T-helper 2 cell treated with Interferon-gamma antibody and Interleukin-4, amounts not matched to agents 100 ng/mL and 5 ng/mL, for 36 hours (primary cell): ENCODE data around the gene WASHC2A. TPM values are rescaled to one million over a fixed set of nuclear protein-coding genes. Genes with fewer than 3 reads are reported as not detected.
"Not testable (repeated sequence)": the region's sequence is repeated elsewhere in the genome, so short reads cannot be mapped to it uniquely, and the experiment has no call there.

Experiments
- intact Hi-C: fragments of 100-400 bp; cut with micrococcal nuclease; formaldehyde crosslinking; loops from one replicate; pipeline ENCODE4 v1.15.1; 2023
- total RNA-seq: library from RNA; stranded (reverse); gene quantifications from 2 replicates; pipeline ENCODE4 v1.2.3, GENCODE V29; 2022

WASHC2A gene
- total RNA-seq, 1 donor from 2014 or later = 33.3 TPM

DNA sequence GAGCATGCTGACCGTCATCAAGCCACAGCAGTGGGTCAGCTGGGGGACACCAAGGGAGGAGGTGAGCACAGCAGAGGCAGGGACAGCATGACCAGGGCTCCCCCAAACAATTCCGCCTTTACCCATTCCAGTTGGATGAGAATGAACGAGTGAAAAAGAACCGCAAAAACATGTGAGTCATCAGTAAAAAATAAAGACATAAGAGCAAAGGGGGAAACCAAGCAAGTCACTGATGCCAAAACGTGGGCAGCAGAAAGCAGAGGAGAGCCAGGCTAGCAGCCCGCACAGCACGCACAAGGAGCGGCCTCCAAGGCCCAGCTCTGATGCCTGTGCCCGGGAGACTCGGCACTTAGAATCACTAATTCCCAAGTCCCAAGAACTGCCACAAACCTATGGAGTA lies 7.8 kb upstream of the WASHC2A start:
- intact Hi-C loops = loop anchor here (10.0 kb wide), 1 partner anchor 565 kb away; the partner anchor contains the start of gene SGMS1

DNA sequence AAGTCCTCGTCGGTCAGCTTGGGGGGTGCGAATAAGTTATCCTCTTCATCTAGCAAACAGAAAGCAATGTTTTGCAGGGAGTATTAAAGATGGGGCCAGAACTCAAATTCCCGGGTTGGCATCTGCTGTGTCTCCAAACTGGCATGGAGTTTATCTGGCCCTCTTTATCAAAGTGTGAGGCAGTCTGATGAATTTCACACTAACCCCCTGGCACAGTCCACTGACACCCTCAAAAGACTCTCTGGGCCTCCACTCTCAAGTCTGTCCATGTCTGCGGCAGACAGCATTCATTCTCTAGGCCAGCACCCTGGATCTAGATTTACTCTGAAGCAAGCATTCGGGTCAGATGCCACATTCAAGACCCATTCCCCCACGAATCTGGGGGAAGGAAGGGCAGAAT lies 6.2 kb upstream of the WASHC2A start:
- intact Hi-C loops = loop anchor here (10.0 kb wide), 1 partner anchor 563 kb away; the partner anchor contains the start of gene SGMS1

DNA sequence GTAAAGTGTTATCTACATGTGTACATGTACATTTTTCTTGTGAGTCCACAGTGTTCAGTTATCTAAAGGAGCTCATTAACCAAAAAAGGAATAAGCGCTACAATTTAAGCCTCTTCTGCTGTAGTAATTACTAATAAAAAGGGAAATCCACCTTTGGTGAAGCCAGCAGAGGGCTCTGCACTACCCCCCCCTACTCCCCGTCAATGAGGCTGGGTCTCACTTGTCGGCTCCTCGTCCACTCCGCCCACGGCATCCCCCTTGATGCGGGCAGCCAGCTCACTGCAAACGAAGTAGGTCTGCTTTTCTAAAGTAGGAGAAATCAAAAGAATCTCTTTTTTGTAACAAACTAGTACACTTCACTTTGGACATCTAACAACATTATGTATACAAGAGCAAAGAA lies 4.7 kb upstream of the WASHC2A start:
- intact Hi-C loops = loop anchor here (10.0 kb wide), 1 partner anchor 562 kb away; the partner anchor contains the start of gene SGMS1

GRCh38 chr10:50068352-50068659 lies 552 bp downstream of the WASHC2A start:
- intact Hi-C loops = loop anchor here (10.0 kb wide), 1 partner anchor 556 kb away; the partner anchor contains the start of gene SGMS1

- intact Hi-C loops = not testable (repeated sequence)
Observed at GRCh38 chr10:50075139-50075538, 7.4 kb downstream of the WASHC2A start.

DNA sequence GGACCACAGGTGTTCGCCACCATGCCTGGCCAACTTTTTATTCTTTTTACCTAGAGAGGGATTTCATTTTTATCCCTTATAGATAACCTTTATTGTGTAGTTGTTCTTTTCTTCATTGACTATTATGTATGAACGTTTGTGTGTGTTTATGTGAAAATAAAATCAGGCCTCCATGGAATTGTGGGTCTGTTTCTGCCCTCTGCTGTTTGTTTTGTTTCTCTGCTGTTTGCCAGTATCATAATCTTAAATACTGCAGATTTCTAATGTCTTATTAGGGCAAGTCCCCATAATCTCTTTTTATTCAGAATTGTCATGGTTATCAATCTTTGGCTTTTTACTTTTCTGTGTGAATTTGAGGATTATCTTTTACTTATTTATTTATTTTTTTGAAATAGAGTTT lies 7.8 kb downstream of the WASHC2A start:
- intact Hi-C loops = not testable (repeated sequence)

GRCh38 chr10:50091304-50091703 lies 23.6 kb downstream of the WASHC2A start:
- intact Hi-C loops = not testable (repeated sequence)

GRCh38 chr10:50092928-50093327 lies 25.2 kb downstream of the WASHC2A start:
- intact Hi-C loops = not testable (repeated sequence)

- intact Hi-C loops = not testable (repeated sequence)
Observed at GRCh38 chr10:50094630-50095029, 26.9 kb downstream of the WASHC2A start.

DNA sequence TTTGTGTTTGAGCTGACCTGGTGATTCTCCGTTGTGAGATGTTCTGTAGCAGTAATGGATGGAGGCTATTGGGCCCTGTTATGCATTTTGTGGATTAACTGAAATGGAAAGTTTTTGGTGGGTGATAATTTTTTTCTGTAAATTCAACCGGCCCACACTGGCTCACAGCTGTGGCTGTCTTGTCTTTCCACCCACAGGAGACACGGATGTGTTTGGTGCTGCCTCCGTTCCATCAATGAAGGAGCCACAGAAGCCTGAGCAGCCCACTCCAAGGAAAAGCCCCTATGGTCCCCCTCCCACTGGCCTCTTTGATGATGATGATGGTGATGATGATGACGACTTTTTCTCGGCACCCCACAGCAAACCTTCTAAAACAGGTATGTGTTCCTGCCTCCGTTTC lies 27.6 kb downstream of the WASHC2A start:
- intact Hi-C loops = not testable (repeated sequence)

DNA sequence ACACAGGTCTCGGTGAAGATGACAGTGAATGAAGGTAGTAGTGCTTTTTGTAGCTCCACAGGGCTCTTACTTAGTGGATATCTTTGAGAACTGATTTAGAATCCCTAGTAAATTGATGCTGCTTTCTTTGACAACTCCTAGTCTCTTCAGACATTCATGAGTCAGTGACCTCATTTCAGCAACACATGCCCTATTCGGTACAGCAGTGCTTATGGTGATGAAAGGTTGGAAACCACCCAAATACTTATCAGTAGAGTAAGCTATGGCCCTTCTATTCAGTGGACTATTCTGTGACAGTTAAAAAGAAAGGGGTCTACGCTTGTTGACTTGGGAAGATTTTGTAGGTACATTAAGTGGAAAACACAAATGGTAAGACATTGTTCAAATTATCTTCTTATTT lies 29.0 kb downstream of the WASHC2A start:
- intact Hi-C loops = not testable (repeated sequence)

DNA sequence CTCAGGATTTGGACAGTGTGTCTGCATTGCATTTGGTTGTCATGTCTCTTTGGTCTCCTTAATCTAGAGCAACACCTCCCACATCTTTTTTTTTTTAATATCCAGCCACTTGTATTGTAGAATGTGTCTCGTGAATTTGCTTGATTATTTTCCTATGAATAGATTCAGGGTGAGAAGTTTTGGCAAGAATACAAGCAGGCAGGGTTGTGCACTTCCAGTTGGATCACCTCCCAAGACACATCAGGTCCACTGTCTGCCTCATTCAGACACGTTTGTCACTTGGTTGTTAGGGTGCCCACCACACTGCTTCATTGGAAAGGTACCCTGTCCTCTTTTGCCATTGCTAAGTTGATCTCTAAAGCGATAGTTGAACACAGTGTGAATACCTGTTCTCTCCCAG lies 30.9 kb downstream of the WASHC2A start:
- intact Hi-C loops = not testable (repeated sequence)

DNA sequence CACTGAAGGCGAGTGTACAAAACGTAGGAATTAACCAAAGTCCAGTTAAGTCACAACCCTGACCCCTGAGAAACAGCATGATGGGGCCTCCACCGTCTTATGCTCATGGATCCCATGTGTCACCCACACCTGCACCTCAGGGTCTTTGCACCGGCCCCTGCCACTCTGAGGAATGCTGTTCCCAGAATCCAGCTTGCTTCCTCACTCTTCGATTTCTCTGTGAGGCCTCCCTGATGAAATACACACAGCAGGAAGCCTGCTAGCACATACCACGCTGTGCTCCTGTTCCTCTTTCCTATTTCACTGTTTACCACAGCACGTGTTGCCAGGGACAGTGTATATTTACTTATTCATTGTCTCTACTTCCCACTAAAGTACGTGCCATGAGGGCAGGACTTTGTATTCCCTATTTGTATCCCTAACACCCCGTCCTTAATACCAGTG lies 33.4 kb downstream of the WASHC2A start:
- intact Hi-C loops = not testable (repeated sequence)

DNA sequence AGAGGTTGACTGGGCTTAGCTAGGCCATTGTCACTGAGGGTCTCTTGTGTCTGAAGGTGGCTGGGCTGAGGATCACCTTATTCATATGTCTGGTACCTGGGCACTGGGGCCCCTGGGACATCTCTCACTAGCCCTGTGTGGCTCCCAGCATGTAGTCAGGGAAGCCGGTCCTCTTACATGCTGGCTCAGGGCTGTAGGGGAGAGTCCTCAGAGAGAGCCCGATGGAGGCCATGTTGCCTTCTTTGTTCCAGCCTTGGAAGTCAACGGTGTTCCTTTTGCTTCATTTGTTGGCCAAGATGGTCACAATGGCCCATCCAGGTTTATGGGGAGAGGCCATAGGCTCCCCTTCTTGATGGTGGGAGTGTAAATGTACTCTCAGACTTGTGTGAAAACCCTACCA lies 34.0 kb downstream of the WASHC2A start:
- intact Hi-C loops = not testable (repeated sequence)

- intact Hi-C loops = not testable (repeated sequence)
Observed at GRCh38 chr10:50102267-50102666, 34.5 kb downstream of the WASHC2A start.

GRCh38 chr10:50108999-50109698 lies 41.4 kb downstream of the WASHC2A start:
- intact Hi-C loops = not testable (repeated sequence)

- intact Hi-C loops = not testable (repeated sequence)
Observed at GRCh38 chr10:50112419-50113112, 44.8 kb downstream of the WASHC2A start.

DNA sequence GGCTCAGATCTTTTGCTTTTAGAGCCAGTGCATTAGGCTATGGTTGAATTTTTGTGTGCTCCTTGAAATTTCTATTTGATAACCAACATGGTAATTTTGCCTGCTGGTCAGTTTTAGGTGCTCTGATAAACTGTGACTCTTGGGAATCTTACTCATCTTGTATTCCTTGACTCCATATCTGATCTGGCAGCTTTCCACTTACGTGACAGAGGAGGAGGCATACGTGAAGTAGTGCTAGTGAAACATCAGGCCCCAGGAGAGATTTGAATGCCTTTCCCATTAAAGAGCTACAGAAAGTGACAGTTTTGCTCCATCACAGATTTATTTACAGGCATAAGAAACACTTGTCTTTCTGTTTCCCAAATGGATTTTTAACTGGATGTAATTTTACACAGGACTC lies 59.0 kb downstream of the WASHC2A start:
- intact Hi-C loops = not testable (repeated sequence)

- intact Hi-C loops = not testable (repeated sequence)
Observed at GRCh38 chr10:50127770-50128292, 60.1 kb downstream of the WASHC2A start.

- intact Hi-C loops = not testable (repeated sequence)
Observed at GRCh38 chr10:50131245-50131965, 63.7 kb downstream of the WASHC2A start.

GRCh38 chr10:50132322-50132721 lies 64.6 kb downstream of the WASHC2A start:
- intact Hi-C loops = not testable (repeated sequence)

DNA sequence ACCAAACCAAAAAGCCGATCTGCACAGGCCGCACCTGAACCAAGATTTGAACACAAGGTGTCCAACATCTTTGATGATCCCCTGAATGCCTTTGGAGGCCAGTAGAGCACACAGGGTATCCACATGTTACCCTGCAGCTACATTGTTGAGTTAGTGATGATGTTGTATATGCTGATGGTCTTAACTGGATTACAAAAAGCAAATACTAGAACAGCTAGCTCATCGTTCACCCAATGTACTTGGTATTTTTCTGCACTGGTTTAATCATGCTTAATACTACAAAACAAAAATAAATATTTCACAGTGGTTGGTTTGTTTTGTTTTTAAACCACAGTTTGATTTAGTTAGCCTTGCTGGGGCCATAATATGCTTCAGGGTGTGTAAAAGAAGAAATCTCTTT lies 65.1 kb downstream of the WASHC2A start:
- intact Hi-C loops = not testable (repeated sequence)
